Mesenchymal stem cell (in vitro differentiated cells and primary cell): ENCODE results near the gene AOAH. TPM values are rescaled to one million over a fixed set of nuclear protein-coding genes. Genes with fewer than 3 reads are reported as not detected.

Experiments used
- DNase-seq: peaks from one replicate; pipeline ENCODE4 v3.0.0-alpha.2; 2013
- H2AFZ ChIP-seq: one replicate; pipeline ENCODE4 v1.6.1; 2013; ENCODE audit warnings: low read depth, mild to moderate bottlenecking, control low read depth, inconsistent platforms, low read length, moderate library complexity
- H2AK5ac ChIP-seq: 2 replicates; pipeline ENCODE4 v1.6.1; 2013; ENCODE audit warnings: low read length, moderate library complexity, mild to moderate bottlenecking, inconsistent platforms; ENCODE audit not compliant: severe bottlenecking
- H2BK120ac ChIP-seq: one replicate; pipeline ENCODE4 v1.6.1; 2013; ENCODE audit warnings: low read depth, mild to moderate bottlenecking, inconsistent platforms, low read length, moderate library complexity
- H2BK12ac ChIP-seq, 2 experiments: one replicate each; pipeline ENCODE4 v1.6.1; 2013; ENCODE audit warnings: inconsistent platforms in 2 of 2, low read length in 2 of 2, mild to moderate bottlenecking in 2 of 2, moderate library complexity in 2 of 2, control low read depth in 1 of 2
- H2BK15ac ChIP-seq: one replicate; pipeline ENCODE4 v1.6.1; 2013; ENCODE audit warnings: mild to moderate bottlenecking, low read depth, inconsistent platforms; ENCODE audit not compliant: poor library complexity, severe bottlenecking
- H2BK5ac ChIP-seq: 2 replicates; pipeline ENCODE4 v1.6.1; 2013; ENCODE audit warnings: low read depth, mild to moderate bottlenecking, low read length, control low read depth, inconsistent platforms; ENCODE audit not compliant: poor library complexity, severe bottlenecking
- H3K14ac ChIP-seq, 2 experiments: one replicate each; pipeline ENCODE4 v1.6.1; 2013; ENCODE audit warnings: inconsistent platforms in 2 of 2, low read length in 2 of 2, control low read depth in 1 of 2, mild to moderate bottlenecking in 1 of 2, moderate library complexity in 1 of 2
- H3K18ac ChIP-seq, 2 experiments: one replicate each; pipeline ENCODE4 v1.6.1; 2013; ENCODE audit warnings: inconsistent platforms in 2 of 2, low read length in 2 of 2, control low read depth in 1 of 2, low read depth in 1 of 2, mild to moderate bottlenecking in 1 of 2
- H3K23ac ChIP-seq, 2 experiments: one replicate each; pipeline ENCODE4 v1.6.1; 2013; ENCODE audit warnings: inconsistent platforms in 2 of 2, low read length in 2 of 2, mild to moderate bottlenecking in 2 of 2, moderate library complexity in 2 of 2, control low read depth in 1 of 2
- H3K27ac ChIP-seq: 2 replicates; pipeline ENCODE4 v1.5.1; 2013; ENCODE audit warnings: mild to moderate bottlenecking, moderate library complexity, low read length, control low read depth, inconsistent platforms; ENCODE audit not compliant: poor library complexity, severe bottlenecking
- H3K27me3 ChIP-seq, 2 experiments: 2 replicates each; pipeline versions ENCODE4 v1.6.1 to v1.7.0; 2013; ENCODE audit warnings: low read length in 2 of 2, mild to moderate bottlenecking in 2 of 2, moderate library complexity in 2 of 2, control low read depth in 1 of 2, inconsistent platforms in 1 of 2; ENCODE audit not compliant: control insufficient read depth in 1 of 2, insufficient read depth in 1 of 2
- H3K36me3 ChIP-seq, 2 experiments: 2 replicates each; pipeline versions ENCODE4 v1.6.1 to v1.7.0; 2013; ENCODE audit warnings: low read length in 2 of 2, control low read depth in 1 of 2, inconsistent platforms in 1 of 2, low read depth in 1 of 2, mild to moderate bottlenecking in 1 of 2; ENCODE audit not compliant: insufficient read depth in 2 of 2, control insufficient read depth in 1 of 2
- H3K4ac ChIP-seq, 2 experiments: one replicate each; pipeline ENCODE4 v1.6.1; 2013; ENCODE audit warnings: inconsistent platforms in 2 of 2, low read length in 2 of 2, mild to moderate bottlenecking in 2 of 2, moderate library complexity in 2 of 2, control low read depth in 1 of 2, low read depth in 1 of 2
- H3K4me1 ChIP-seq: 2 replicates; pipeline ENCODE4 v1.6.1; 2013; ENCODE audit warnings: low read depth, low read length, control low read depth; ENCODE audit not compliant: control insufficient read depth, insufficient read depth
- H3K4me2 ChIP-seq: 2 replicates; pipeline ENCODE4 v1.6.1; 2013; ENCODE audit warnings: low read length, mild to moderate bottlenecking, inconsistent platforms; ENCODE audit not compliant: poor library complexity, severe bottlenecking
- H3K4me3 ChIP-seq, 2 experiments: 2 replicates each; pipeline versions ENCODE4 v1.5.1 to v1.7.0; 2013; ENCODE audit warnings: low read length in 2 of 2, mild to moderate bottlenecking in 2 of 2, control low read depth in 1 of 2, low read depth in 1 of 2; ENCODE audit not compliant: insufficient read depth in 1 of 2
- H3K79me1 ChIP-seq: replicated peaks from 2 replicates; pipeline ENCODE4 v1.6.1; 2013; ENCODE audit warnings: mild to moderate bottlenecking, control low read depth, low read length, inconsistent platforms; ENCODE audit not compliant: poor library complexity, severe bottlenecking
- H3K9ac ChIP-seq: 2 replicates; pipeline ENCODE4 v1.7.0; 2013; ENCODE audit warnings: mild to moderate bottlenecking, low read length, moderate library complexity
- H3K9me3 ChIP-seq: 2 replicates; pipeline ENCODE4 v1.7.0; 2013; ENCODE audit warnings: mild to moderate bottlenecking, low read length; ENCODE audit not compliant: control insufficient read depth
- H4K8ac ChIP-seq: one replicate; pipeline ENCODE4 v1.6.1; 2013; ENCODE audit warnings: inconsistent platforms, mild to moderate bottlenecking, low read length, moderate library complexity
- H4K91ac ChIP-seq: one replicate; pipeline ENCODE4 v1.6.1; 2013; ENCODE audit warnings: mild to moderate bottlenecking, low read length, inconsistent platforms
- WGBS: methylation state at CpG from one replicate; pipeline ENCODE4 v1.1.7; 2013; ENCODE audit warnings: mixed read lengths; 5-methylcytosine and 5-hydroxymethylcytosine counted together
- polyA plus RNA-seq, 2 experiments: library from polyadenylated mRNA; stranded (reverse); fragments of 200-250 nt; gene quantifications; one replicate each; pipeline ENCODE4 v1.2.3, GENCODE V29; 2013

Gene AOAH
- polyA plus RNA-seq (2013, experiment 1 of 2): not detected
- not detected for polyA plus RNA-seq (2013, experiment 2 of 2)

- no peak within 1 kb of the TSS for H3K18ac ChIP-seq
- H3K27me3 ChIP-seq: no peaks in the 10 kb centered on the region
- no peak within 1 kb of the TSS for H3K4me2 ChIP-seq
- no peak within 1 kb of the TSS for H2BK120ac ChIP-seq
- H3K27ac ChIP-seq: no peak within 1 kb of the TSS
- H2BK5ac ChIP-seq: no peak within 1 kb of the TSS
- H2BK12ac ChIP-seq: no peak within 1 kb of the TSS
- H3K23ac ChIP-seq: no peak within 1 kb of the TSS
- no peak within 1 kb of the TSS for H2BK15ac ChIP-seq
- DNase-seq: no peak
- no peak within 1 kb of the TSS for H4K91ac ChIP-seq
- H3K4me3 ChIP-seq: no peak within 1 kb of the TSS
- H4K8ac ChIP-seq: no peak within 1 kb of the TSS
- no peaks in the 10 kb centered on the region for H3K79me1 ChIP-seq
- H3K9ac ChIP-seq: no peak within 1 kb of the TSS
- no peaks in the 10 kb centered on the region for H3K36me3 ChIP-seq
- H3K4ac ChIP-seq: no peak within 1 kb of the TSS
- no peaks in the 10 kb centered on the region for H3K9me3 ChIP-seq
- no peak within 1 kb of the TSS for H2AK5ac ChIP-seq
- 82% methylated on average over 12 of the region's 14 CpGs for WGBS
- H2AFZ ChIP-seq: no peak within 1 kb of the TSS
- H3K4me1 ChIP-seq: no peaks in the 10 kb centered on the region
- no peak within 1 kb of the TSS for H3K14ac ChIP-seq
Measured at GRCh38 chr7:36723951-36724664, at the start of gene AOAH. AOAH (minus strand) TSS chr7:36724494; CDS start chr7:36724148, 346 bp downstream.

GRCh38 chr7:36766451-36766850 lies 42.2 kb upstream of the AOAH start:
- Histone ChIP-seq H3K9ac (no peak overlapping the region), H3K18ac (no peak overlapping the region), H2BK5ac (no peak overlapping the region), H3K4me3 (no peak overlapping the region), H3K9me3 (peaks cover 4% of the 10 kb centered on the region), H2AK5ac (no peak overlapping the region), H3K4me1 (peaks cover 3% of the 10 kb centered on the region), H3K4me2 (no peak overlapping the region), H3K36me3 (no peaks in the 10 kb centered on the region), H3K14ac (no peak overlapping the region), H4K8ac (no peak overlapping the region), H2AFZ (no peak overlapping the region), H3K27me3 (no peaks in the 10 kb centered on the region), H3K79me1 (no peaks in the 10 kb centered on the region), H2BK12ac (no peak overlapping the region), H2BK15ac (no peak overlapping the region), H3K23ac (no peak overlapping the region), H4K91ac (no peak overlapping the region), H2BK120ac (no peak overlapping the region), H3K4ac (no peak overlapping the region), H3K27ac (no peak overlapping the region)
- WGBS: 79% methylated on average over 1 of the region's 1 CpG
- DNase-seq: no peak

GRCh38 chr7:36765605-36766004 lies 41.3 kb upstream of the AOAH start:
- H3K36me3 ChIP-seq: no peaks in the 10 kb centered on the region
- H3K27ac ChIP-seq: no peak overlapping the region
- no peak overlapping the region for H2BK12ac ChIP-seq
- H2AK5ac ChIP-seq: peak overlapping the region; percentile 27
- H3K23ac ChIP-seq: no peak overlapping the region
- H3K4me3 ChIP-seq: no peak overlapping the region
- no peaks in the 10 kb centered on the region for H3K27me3 ChIP-seq
- H2AFZ ChIP-seq: no peak overlapping the region
- no peak overlapping the region for H4K91ac ChIP-seq
- H3K9ac ChIP-seq: no peak overlapping the region
- H2BK120ac ChIP-seq: no peak overlapping the region
- no peaks in the 10 kb centered on the region for H3K79me1 ChIP-seq
- H3K14ac ChIP-seq: no peak overlapping the region
- WGBS: 63% methylated on average over 4 of the region's 4 CpGs
- no peak overlapping the region for H3K4me2 ChIP-seq
- no peak overlapping the region for H2BK5ac ChIP-seq
- H3K18ac ChIP-seq: no peak overlapping the region
- H3K4ac ChIP-seq: no peak overlapping the region
- H3K9me3 ChIP-seq: peaks cover 4% of the 10 kb centered on the region
- no peak for DNase-seq
- H2BK15ac ChIP-seq: no peak overlapping the region
- H4K8ac ChIP-seq: no peak overlapping the region
- peaks cover 3% of the 10 kb centered on the region for H3K4me1 ChIP-seq

- no peak overlapping the region for H3K4me2 ChIP-seq
- no peak overlapping the region for H3K27ac ChIP-seq
- H2BK5ac ChIP-seq: no peak overlapping the region
- H4K8ac ChIP-seq: no peak overlapping the region
- H2AFZ ChIP-seq: no peak overlapping the region
- no peak overlapping the region for H2BK120ac ChIP-seq
- H3K23ac ChIP-seq: no peak overlapping the region
- H3K27me3 ChIP-seq: no peaks in the 10 kb centered on the region
- no peak overlapping the region for H2BK15ac ChIP-seq
- H3K36me3 ChIP-seq: no peaks in the 10 kb centered on the region
- no peak overlapping the region for H3K14ac ChIP-seq
- H3K4ac ChIP-seq: no peak overlapping the region
- peaks cover 3% of the 10 kb centered on the region for H3K4me1 ChIP-seq
- peaks cover 4% of the 10 kb centered on the region for H3K9me3 ChIP-seq
- no peak overlapping the region for H3K4me3 ChIP-seq
- no peak overlapping the region for H4K91ac ChIP-seq
- no peak overlapping the region for H3K9ac ChIP-seq
- H3K18ac ChIP-seq: no peak overlapping the region
- no peak overlapping the region for H2BK12ac ChIP-seq
- peak; percentile 2 for DNase-seq
- 92% methylated on average over 2 of the region's 5 CpGs for WGBS
- H2AK5ac ChIP-seq: no peak overlapping the region
- H3K79me1 ChIP-seq: no peaks in the 10 kb centered on the region
Measured at GRCh38 chr7:36764929-36765328, 40.6 kb upstream of the AOAH start.
